Ishikawa (cell line): ENCODE measurements around the gene NANOS2.

ENCODE experiments used
- CREB1 ChIP-seq: IDR thresholded peaks from 2 replicates; pipeline ENCODE4 v1.6.1; 2012; ENCODE audit warnings: low read depth
- RAD21 ChIP-seq: IDR thresholded peaks from 2 replicates; pipeline ENCODE4 v1.6.1; 2012; ENCODE audit warnings: low read depth
- TCF12 ChIP-seq: IDR thresholded peaks from 2 replicates; pipeline ENCODE4 v1.6.1; 2012; ENCODE audit warnings: low read depth
- TEAD4 ChIP-seq: IDR thresholded peaks from 2 replicates; pipeline ENCODE4 v1.6.1; 2012
- YY1 ChIP-seq: IDR thresholded peaks from 2 replicates; pipeline ENCODE4 v1.6.1; 2012; ENCODE audit warnings: low read depth
- ZBTB7A ChIP-seq: IDR thresholded peaks from 2 replicates; pipeline ENCODE4 v1.6.1; 2012; ENCODE audit warnings: low read depth
- TF ChIP-seq, protein P1 (sequence below): IDR thresholded peaks from 2 replicates; pipeline ENCODE4 v1.6.1; 2012; ENCODE audit warnings: low read depth, mild to moderate bottlenecking

The NANOS2 gene

DNA sequence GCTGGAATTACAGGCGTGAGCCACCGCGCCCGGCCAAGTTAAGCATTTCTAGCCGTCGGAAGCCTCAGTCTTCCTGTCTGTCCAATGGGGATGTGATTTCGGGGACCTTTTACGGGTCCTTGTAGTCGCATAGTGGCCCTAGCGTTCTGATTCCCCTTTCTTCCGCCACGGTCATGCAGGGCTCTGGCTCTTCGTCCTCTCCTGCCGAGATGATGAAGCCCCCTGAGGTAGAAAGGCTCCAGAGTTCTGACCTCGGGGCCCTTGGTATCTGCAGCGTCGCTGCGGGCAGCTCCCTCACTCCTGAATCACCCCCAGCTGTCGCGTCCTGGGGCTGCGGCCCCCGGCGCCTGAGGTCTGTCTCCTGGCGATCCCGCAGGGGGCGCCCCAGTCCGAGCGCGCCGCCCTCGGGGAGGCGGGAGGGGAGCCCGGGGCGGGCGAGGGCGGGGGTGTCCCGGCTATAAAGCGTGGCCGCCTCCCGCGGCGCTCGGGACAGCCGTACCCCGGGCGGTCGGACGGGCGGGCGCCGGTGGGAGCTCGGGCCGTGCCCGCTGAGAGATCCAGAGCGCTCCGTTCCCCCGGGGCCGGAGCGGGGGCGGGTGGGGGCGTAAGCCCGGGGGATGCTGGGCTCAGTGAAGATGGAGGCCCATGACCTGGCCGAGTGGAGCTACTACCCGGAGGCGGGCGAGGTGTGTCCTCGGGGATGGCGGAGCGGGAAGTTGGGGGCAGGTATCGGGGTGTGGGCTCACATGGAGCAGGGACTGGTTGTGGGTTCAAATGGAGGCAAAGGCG, 50.5 kb downstream of the NANOS2 start, which contains the start of gene FOXA3:
Gene FOXA3, plus strand, starts transcription at position 487 of the 789 bp plus-strand sequence. Its CDS starts 131 bp downstream, at position 618.
- no peak; the same call in 1 of the 2 replicates for TF ChIP-seq TCF12
- 0 out of 2 replicates have a peak, but pooled peaks have one; percentile 53 for TF ChIP-seq ZBTB7A
- TF ChIP-seq, protein P1, sequence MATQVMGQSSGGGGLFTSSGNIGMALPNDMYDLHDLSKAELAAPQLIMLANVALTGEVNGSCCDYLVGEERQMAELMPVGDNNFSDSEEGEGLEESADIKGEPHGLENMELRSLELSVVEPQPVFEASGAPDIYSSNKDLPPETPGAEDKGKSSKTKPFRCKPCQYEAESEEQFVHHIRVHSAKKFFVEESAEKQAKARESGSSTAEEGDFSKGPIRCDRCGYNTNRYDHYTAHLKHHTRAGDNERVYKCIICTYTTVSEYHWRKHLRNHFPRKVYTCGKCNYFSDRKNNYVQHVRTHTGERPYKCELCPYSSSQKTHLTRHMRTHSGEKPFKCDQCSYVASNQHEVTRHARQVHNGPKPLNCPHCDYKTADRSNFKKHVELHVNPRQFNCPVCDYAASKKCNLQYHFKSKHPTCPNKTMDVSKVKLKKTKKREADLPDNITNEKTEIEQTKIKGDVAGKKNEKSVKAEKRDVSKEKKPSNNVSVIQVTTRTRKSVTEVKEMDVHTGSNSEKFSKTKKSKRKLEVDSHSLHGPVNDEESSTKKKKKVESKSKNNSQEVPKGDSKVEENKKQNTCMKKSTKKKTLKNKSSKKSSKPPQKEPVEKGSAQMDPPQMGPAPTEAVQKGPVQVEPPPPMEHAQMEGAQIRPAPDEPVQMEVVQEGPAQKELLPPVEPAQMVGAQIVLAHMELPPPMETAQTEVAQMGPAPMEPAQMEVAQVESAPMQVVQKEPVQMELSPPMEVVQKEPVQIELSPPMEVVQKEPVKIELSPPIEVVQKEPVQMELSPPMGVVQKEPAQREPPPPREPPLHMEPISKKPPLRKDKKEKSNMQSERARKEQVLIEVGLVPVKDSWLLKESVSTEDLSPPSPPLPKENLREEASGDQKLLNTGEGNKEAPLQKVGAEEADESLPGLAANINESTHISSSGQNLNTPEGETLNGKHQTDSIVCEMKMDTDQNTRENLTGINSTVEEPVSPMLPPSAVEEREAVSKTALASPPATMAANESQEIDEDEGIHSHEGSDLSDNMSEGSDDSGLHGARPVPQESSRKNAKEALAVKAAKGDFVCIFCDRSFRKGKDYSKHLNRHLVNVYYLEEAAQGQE, result no peak
- no peak for TF ChIP-seq YY1
- TF ChIP-seq RAD21, result peak; percentile 40; the same call in 1 of the 2 replicates

DNA sequence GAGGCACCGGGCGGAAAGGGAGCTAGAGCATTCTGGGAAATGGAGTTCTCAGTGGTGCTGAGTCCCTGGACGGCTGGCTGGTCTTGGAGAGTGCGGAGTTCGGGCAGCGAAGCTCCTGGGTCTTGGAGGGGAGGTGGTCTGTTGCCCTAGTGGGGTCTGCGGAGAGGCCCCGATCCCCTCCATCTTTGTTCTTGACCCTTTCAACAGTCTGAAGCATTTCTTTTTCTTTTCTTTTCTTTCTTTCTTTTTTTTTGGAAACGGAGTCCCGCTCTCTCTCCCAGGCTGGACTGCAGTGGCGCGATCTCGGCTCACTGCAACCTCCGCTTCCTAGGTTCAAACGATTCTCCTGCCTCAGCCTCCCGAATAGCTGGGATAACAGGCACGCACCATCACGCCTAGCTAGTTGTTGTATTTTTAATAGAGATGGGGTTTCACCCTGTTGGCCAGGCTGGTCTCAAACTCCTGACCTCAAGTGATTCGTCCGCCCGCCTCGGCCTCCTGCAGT, 51.2 kb downstream of the NANOS2 start:
- no peak for TF ChIP-seq ZBTB7A
- TF ChIP-seq TEAD4, result no peak
- TF ChIP-seq CREB1, result no peak
